SU-DHL-6 (cell line): Measurements from ENCODE around the gene ISM2.

ENCODE experiments used
- H2AFZ ChIP-seq: fragments of 200-600 bp; sonication (generic); 2 replicates; pipeline ENCODE4 v1.6.1; 2014; ENCODE audit warnings: low read depth, mild to moderate bottlenecking, moderate library complexity, mixed read lengths, antibody characterized with exemption, low read length; ENCODE audit not compliant: severe bottlenecking
- H3F3A ChIP-seq: fragments of 200-600 bp; shearing (Covaris generic); 2 replicates; pipeline ENCODE4 v1.6.0; 2016; ENCODE audit warnings: antibody characterized with exemption, mild to moderate bottlenecking; ENCODE audit not compliant: insufficient read depth
- H3K27ac ChIP-seq: fragments of 200-600 bp; sonication (generic); 2 replicates; pipeline ENCODE4 v1.5.1; 2016; ENCODE audit warnings: low read depth, mild to moderate bottlenecking, low read length, moderate library complexity, mixed read lengths
- H3K27me3 ChIP-seq: fragments of 200-600 bp; sonication (generic), shearing (Covaris generic); 2 replicates; pipeline ENCODE4 v1.6.0; 2014; ENCODE audit warnings: mild to moderate bottlenecking, low read length
- H3K36me3 ChIP-seq: fragments of 200-600 bp; sonication (generic); 2 replicates; pipeline ENCODE4 v1.6.1; 2014; ENCODE audit warnings: mild to moderate bottlenecking, low read length, mixed read lengths
- H3K4me2 ChIP-seq: fragments of 300-600, 200-600 bp; shearing (Covaris generic), sonication (generic); 2 replicates; pipeline ENCODE4 v1.6.0; 2014; ENCODE audit warnings: low read length, low read depth, mild to moderate bottlenecking; ENCODE audit not compliant: poor library complexity, severe bottlenecking
- H3K4me3 ChIP-seq: fragments of 200-600 bp; sonication (generic); 2 replicates; pipeline ENCODE4 v1.5.1; 2014; ENCODE audit warnings: antibody characterized with exemption, low read length, mild to moderate bottlenecking, mixed read lengths; ENCODE audit not compliant: insufficient read depth, poor library complexity, severe bottlenecking
- H3K79me2 ChIP-seq: fragments of 200-600 bp; sonication (generic); 2 replicates; pipeline ENCODE4 v1.6.1; 2014; ENCODE audit warnings: mild to moderate bottlenecking, low read length, moderate library complexity; ENCODE audit not compliant: insufficient read depth
- H3K9ac ChIP-seq: fragments of 200-600 bp; sonication (generic); 2 replicates; pipeline ENCODE4 v1.7.0; 2014; ENCODE audit warnings: mild to moderate bottlenecking, low read length
- H3K9me2 ChIP-seq: fragments of 200-600 bp; sonication (generic); replicated peaks from 2 replicates; pipeline ENCODE4 v1.6.1; 2014; ENCODE audit warnings: low read length; ENCODE audit not compliant: insufficient read depth
- H3K9me3 ChIP-seq: fragments of 200-600 bp; sonication (generic); 2 replicates; pipeline ENCODE4 v1.6.1; 2014; ENCODE audit warnings: low read length, mixed read lengths; ENCODE audit not compliant: insufficient read depth
- H4K20me1 ChIP-seq: fragments of 200-600 bp; sonication (generic); 2 replicates; pipeline ENCODE4 v1.6.1; 2014; ENCODE audit warnings: low read depth, mild to moderate bottlenecking, antibody characterized with exemption, low read length, moderate library complexity, mixed read lengths
- CTCF ChIP-seq: fragments of 200-600 bp; sonication (generic); IDR thresholded peaks from one replicate; pipeline ENCODE4 v1.5.1; 2017; ENCODE audit warnings: antibody characterized with exemption, mild to moderate bottlenecking, low read length, moderate library complexity; ENCODE audit not compliant: insufficient read depth, poor library complexity, severe bottlenecking
- EZH2phosphoT487 ChIP-seq: fragments of 200-600 bp; sonication (generic), shearing (Covaris generic); conservative IDR thresholded peaks from 2 replicates; pipeline ENCODE4 v1.6.1; 2018; ENCODE audit warnings: mild to moderate bottlenecking, antibody characterized with exemption, low read length, moderate library complexity, mixed read lengths

ISM2 gene

GRCh38 chr14:77475432-77476115, 23.0 kb downstream of the ISM2 start:
- Histone ChIP-seq H3K27ac (no peak overlapping the region), H3K9me2 (no peaks in the 10 kb centered on the region), H3K36me3 (no peaks in the 10 kb centered on the region), H3K9me3 (no peaks in the 10 kb centered on the region), H3K27me3 (no peaks in the 10 kb centered on the region), H3K79me2 (no peaks in the 10 kb centered on the region), H2AFZ (no peak overlapping the region), H3K4me3 (no peak overlapping the region), H3K4me2 (no peak overlapping the region), H3F3A (peaks cover under 1% of the 10 kb centered on the region; the same call in 1 of the 2 replicates), H4K20me1 (no peaks in the 10 kb centered on the region), H3K9ac (no peak overlapping the region)
- TF ChIP-seq EZH2phosphoT487 (no peak), CTCF (no peak)

GRCh38 chr14:77474479-77475177, 24.0 kb downstream of the ISM2 start:
- no peak for TF ChIP-seq CTCF
- no peak for TF ChIP-seq EZH2phosphoT487
- H3K79me2 ChIP-seq = no peaks in the 10 kb centered on the region
- no peaks in the 10 kb centered on the region for H3K27me3 ChIP-seq
- H3K4me2 ChIP-seq = no peak overlapping the region
- no peaks in the 10 kb centered on the region for H3K9me3 ChIP-seq
- no peaks in the 10 kb centered on the region for H3K36me3 ChIP-seq
- H3K4me3 ChIP-seq = no peak overlapping the region
- no peak overlapping the region for H2AFZ ChIP-seq
- H3F3A ChIP-seq = peaks cover 5% of the 10 kb centered on the region; the same call in 1 of the 2 replicates
- no peak overlapping the region for H3K9ac ChIP-seq
- no peak overlapping the region for H3K27ac ChIP-seq
- H4K20me1 ChIP-seq = no peaks in the 10 kb centered on the region
- no peaks in the 10 kb centered on the region for H3K9me2 ChIP-seq

- no peaks in the 10 kb centered on the region for H3K36me3 ChIP-seq
- peaks cover 12% of the 10 kb centered on the region for H3F3A ChIP-seq
- H3K27ac ChIP-seq = no peak overlapping the region
- H3K27me3 ChIP-seq = no peaks in the 10 kb centered on the region
- TF ChIP-seq CTCF (no peak), EZH2phosphoT487 (no peak)
- H3K9me3 ChIP-seq = no peaks in the 10 kb centered on the region
- no peak overlapping the region for H3K4me2 ChIP-seq
- no peaks in the 10 kb centered on the region for H3K9me2 ChIP-seq
- no peak overlapping the region for H3K9ac ChIP-seq
- no peaks in the 10 kb centered on the region for H4K20me1 ChIP-seq
- H2AFZ ChIP-seq = no peak overlapping the region
- H3K79me2 ChIP-seq = no peaks in the 10 kb centered on the region
- H3K4me3 ChIP-seq = no peak overlapping the region
Measured at GRCh38 chr14:77473921-77474320, 24.7 kb downstream of the ISM2 start.
